Measurements from ENCODE around the gene PLPPR5.

Gene PLPPR5

GRCh38 chr1:98920441-98921110 lies 84.1 kb downstream of the PLPPR5 start:
- TF ChIP-seq, protein P1, sequence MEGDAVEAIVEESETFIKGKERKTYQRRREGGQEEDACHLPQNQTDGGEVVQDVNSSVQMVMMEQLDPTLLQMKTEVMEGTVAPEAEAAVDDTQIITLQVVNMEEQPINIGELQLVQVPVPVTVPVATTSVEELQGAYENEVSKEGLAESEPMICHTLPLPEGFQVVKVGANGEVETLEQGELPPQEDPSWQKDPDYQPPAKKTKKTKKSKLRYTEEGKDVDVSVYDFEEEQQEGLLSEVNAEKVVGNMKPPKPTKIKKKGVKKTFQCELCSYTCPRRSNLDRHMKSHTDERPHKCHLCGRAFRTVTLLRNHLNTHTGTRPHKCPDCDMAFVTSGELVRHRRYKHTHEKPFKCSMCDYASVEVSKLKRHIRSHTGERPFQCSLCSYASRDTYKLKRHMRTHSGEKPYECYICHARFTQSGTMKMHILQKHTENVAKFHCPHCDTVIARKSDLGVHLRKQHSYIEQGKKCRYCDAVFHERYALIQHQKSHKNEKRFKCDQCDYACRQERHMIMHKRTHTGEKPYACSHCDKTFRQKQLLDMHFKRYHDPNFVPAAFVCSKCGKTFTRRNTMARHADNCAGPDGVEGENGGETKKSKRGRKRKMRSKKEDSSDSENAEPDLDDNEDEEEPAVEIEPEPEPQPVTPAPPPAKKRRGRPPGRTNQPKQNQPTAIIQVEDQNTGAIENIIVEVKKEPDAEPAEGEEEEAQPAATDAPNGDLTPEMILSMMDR (IDR thresholded peaks at IDR 0.05; ENCODE audit: insufficient read depth, low read depth, low read length, missing control alignments) = no peak
- H3K4me3 ChIP-seq (ENCODE audit: low read length) = no peak overlapping the region
- peak; percentile 80 for DNase-seq (ENCODE audit: low read depth)

GRCh38 chr1:98919652-98920051 lies 85.0 kb downstream of the PLPPR5 start:
- H3K4me3 ChIP-seq (ENCODE audit: low read length) = no peak overlapping the region
- TF ChIP-seq, protein P1 (IDR thresholded peaks at IDR 0.05; ENCODE audit: insufficient read depth, low read depth, low read length, missing control alignments) = no peak
- no peak for DNase-seq (ENCODE audit: low read depth)

GRCh38 chr1:98919211-98919610 lies 85.5 kb downstream of the PLPPR5 start:
- H3K4me3 ChIP-seq (ENCODE audit: low read length) = no peak overlapping the region
- TF ChIP-seq, protein P1 (IDR thresholded peaks at IDR 0.05; ENCODE audit: insufficient read depth, low read depth, low read length, missing control alignments) = no peak
- DNase-seq (ENCODE audit: low read depth) = no peak

- TF ChIP-seq, protein P1 (IDR thresholded peaks at IDR 0.05; ENCODE audit: insufficient read depth, low read depth, low read length, missing control alignments) = no peak
- peak; percentile 66 for DNase-seq (ENCODE audit: low read depth)
- H3K4me3 ChIP-seq (ENCODE audit: low read length) = no peak overlapping the region
Measured at GRCh38 chr1:98914547-98914946, 90.1 kb downstream of the PLPPR5 start.

DNA sequence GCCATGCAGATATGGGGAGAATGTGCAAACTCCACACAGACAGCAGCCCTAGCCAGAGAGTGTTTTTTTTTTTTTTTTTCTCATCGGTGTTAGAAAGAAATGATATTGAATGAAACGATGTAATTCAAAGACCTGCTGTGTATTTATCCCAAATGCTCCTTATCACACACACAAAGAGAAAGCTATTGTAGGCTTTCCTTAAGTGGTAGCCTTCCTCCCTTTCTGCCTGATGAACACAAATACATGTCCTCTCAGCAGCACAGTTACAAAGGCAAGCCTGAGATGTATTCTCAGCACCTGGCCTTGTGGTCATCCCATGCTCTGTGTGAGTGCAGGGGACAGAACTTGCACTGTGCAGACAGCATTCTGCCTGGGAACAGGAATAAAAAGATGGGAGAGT lies 93.8 kb downstream of the PLPPR5 start:
- TF ChIP-seq, protein P1 (IDR thresholded peaks at IDR 0.05; ENCODE audit: insufficient read depth, low read depth, low read length, missing control alignments) = no peak
- no peak for DNase-seq (ENCODE audit: low read depth)

GRCh38 chr1:98908980-98909379 lies 95.7 kb downstream of the PLPPR5 start:
- H3K4me3 ChIP-seq (ENCODE audit: low read length) = no peak overlapping the region
- TF ChIP-seq, protein P1 (IDR thresholded peaks at IDR 0.05; ENCODE audit: insufficient read depth, low read depth, low read length, missing control alignments) = no peak
- DNase-seq (ENCODE audit: low read depth) = no peak

More for the DNA sequence above, 93.8 kb downstream of the PLPPR5 start:
- H3K4me3 ChIP-seq (ENCODE audit: low read length) = no peak overlapping the region

- no peak overlapping the region for H3K4me3 ChIP-seq (ENCODE audit: low read length)
- TF ChIP-seq, protein P1 (IDR thresholded peaks at IDR 0.05; ENCODE audit: insufficient read depth, low read depth, low read length, missing control alignments) = no peak
- no peak for DNase-seq (ENCODE audit: low read depth)
Measured at GRCh38 chr1:98906809-98907208, 97.9 kb downstream of the PLPPR5 start.
